ENCODE results near the gene DPM2. TPM values are rescaled to one million over a fixed set of nuclear protein-coding genes. Genes with fewer than 3 reads are reported as not detected.

The DPM2 gene
- total RNA-seq, 1 donor from 2014 or later = 26.2 TPM

- H3K4me3 ChIP-seq (ENCODE audit: low read depth, low read length) = no peak overlapping the region
- DNase-seq (ENCODE audit: low read depth) = no peak
- no peak for TF ChIP-seq CTCF (conservative IDR thresholded peaks at IDR 0.05; ENCODE audit: low read depth, low read length)
Measured at GRCh38 chr9:127943011-127943662, 5.5 kb upstream of the DPM2 start.

GRCh38 chr9:127942216-127943010 is 4.8 kb upstream of the DPM2 start:
- TF ChIP-seq CTCF (conservative IDR thresholded peaks at IDR 0.05; ENCODE audit: low read depth, low read length) = peak; percentile 81
- no peak for DNase-seq (ENCODE audit: low read depth)
- no peak overlapping the region for H3K4me3 ChIP-seq (ENCODE audit: low read depth, low read length)

GRCh38 chr9:127941961-127942215 is 4.2 kb upstream of the DPM2 start:
- DNase-seq (ENCODE audit: low read depth) = no peak
- TF ChIP-seq CTCF (conservative IDR thresholded peaks at IDR 0.05; ENCODE audit: low read depth, low read length) = no peak
- no peak overlapping the region for H3K4me3 ChIP-seq (ENCODE audit: low read depth, low read length)

- DNase-seq (ENCODE audit: low read depth) = no peak
- no peak for TF ChIP-seq CTCF (conservative IDR thresholded peaks at IDR 0.05; ENCODE audit: low read depth, low read length)
- no peak overlapping the region for H3K4me3 ChIP-seq (ENCODE audit: low read depth, low read length)
Measured at GRCh38 chr9:127941062-127941960, 3.7 kb upstream of the DPM2 start.

- TF ChIP-seq CTCF (conservative IDR thresholded peaks at IDR 0.05; ENCODE audit: low read depth, low read length) = no peak
- H3K4me3 ChIP-seq (ENCODE audit: low read depth, low read length) = no peak overlapping the region
Measured at GRCh38 chr9:127940593-127940992, 2.9 kb upstream of the DPM2 start.

GRCh38 chr9:127938298-127938690 is 640 bp upstream of the DPM2 start:
- no peak for TF ChIP-seq CTCF (conservative IDR thresholded peaks at IDR 0.05; ENCODE audit: low read depth, low read length)
- DNase-seq (ENCODE audit: low read depth) = no peak
- peak overlapping the region; percentile 96 for H3K4me3 ChIP-seq (ENCODE audit: low read depth, low read length)

More at GRCh38 chr9:127940593-127940992, 2.9 kb upstream of the DPM2 start:
- DNase-seq (ENCODE audit: low read depth) = no peak

Measured in epithelial cell of proximal tubule (primary cell).